ENCODE results near the gene B3GALT6. TPM values are rescaled to one million over a fixed set of nuclear protein-coding genes. Genes with fewer than 3 reads are reported as not detected.

The B3GALT6 gene
- total and polyA plus RNA-seq, 2 donors (not counting 1 experiment from before 2014, with no cell fraction given), result 17.9 to 19.3 TPM

DNA sequence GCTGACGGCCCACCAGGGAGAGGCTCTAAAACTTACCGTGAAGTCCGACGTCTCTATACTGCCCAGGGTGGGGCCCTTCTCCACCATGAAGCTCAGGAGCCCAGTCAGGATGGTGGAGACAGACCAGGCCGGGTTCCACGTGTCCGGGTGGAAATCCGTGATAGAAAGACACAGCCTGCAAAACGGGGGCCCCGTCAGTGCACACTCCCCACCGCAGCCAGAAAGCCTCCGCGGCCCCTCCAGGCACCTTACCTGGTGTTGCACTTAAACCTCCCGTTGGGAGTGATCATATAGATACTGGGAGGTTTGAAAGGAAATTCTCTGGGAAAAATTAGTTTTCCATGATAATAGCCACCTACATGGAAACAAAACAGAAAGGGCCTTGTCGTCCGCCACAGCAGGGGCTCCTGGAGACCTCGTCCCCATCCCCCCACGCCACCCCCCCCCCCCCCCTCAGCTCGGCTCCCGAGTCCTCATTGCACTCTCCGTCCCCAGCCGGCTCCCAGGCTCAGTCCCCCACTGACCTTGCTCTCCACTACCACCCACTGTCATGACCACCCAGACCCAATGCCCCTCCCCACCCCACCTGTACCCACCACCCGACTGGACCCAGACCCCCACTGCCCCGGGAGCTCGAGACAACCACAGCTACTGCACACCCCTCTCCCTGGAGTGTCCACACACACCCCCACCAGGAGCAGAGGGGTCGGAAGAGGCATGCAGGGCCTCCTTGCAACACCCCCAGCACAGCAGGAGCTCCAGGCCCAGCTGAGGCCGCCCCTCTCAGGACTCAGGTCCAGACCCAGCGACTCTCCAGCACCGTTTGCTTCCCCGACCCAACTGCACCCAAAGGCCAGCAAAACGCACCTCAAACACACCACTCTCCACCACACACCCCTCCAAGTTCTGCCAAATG, 25.2 kb downstream of the B3GALT6 start:
- H3K27ac ChIP-seq (ENCODE audit: insufficient read depth, low read length), result peak overlapping the region; percentile 14
- peaks cover 37% of the 10 kb centered on the region for H3K36me3 ChIP-seq (ENCODE audit: control insufficient read depth, insufficient read depth, low read length)

DNA sequence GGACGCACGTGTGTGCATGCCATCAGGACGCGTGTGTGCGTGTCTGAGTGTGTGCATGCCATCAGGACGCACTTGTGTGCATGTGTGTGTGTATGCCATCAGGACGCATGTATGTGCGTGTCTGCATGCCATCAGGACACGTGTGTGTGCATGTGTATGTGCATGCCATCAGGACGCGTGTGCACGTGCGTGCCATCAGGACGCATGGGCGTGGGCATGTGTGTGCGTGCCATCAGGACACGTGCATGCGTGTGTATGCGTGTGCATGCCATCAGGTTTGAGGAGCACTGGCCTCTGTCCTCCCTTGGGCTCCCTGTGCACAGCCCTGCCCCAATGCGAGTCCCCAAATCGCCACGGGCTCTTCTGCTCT, 27.1 kb downstream of the B3GALT6 start:
- H3K9ac ChIP-seq (ENCODE audit: insufficient read depth, low read length), result no peak overlapping the region
- H3K9me3 ChIP-seq (ENCODE audit: control insufficient read depth, insufficient read depth, low read depth, low read length), result no peaks in the 10 kb centered on the region
- no peak for DNase-seq (ENCODE audit: low read depth in 2 of 2)
- no peak overlapping the region for H3K4me2 ChIP-seq (ENCODE audit: extremely low read depth, insufficient read depth, low read length)
- H3K27me3 ChIP-seq (ENCODE audit: control insufficient read depth, insufficient read depth, low read length), result no peaks in the 10 kb centered on the region
- peaks cover 43% of the 10 kb centered on the region for H3K79me2 ChIP-seq (ENCODE audit: control insufficient read depth, insufficient read depth, low read length)
- no peak overlapping the region for H3K4me3 ChIP-seq (replicated peaks in 1 of 4; ENCODE audit: control extremely low read depth in 1 of 4, insufficient read depth in 1 of 4, low read depth in 3 of 4, low read length in 4 of 4)
- no peak overlapping the region for H3K27ac ChIP-seq (ENCODE audit: insufficient read depth, low read length)
- peaks cover 42% of the 10 kb centered on the region for H3K36me3 ChIP-seq (ENCODE audit: control insufficient read depth, insufficient read depth, low read length)
- no peaks in the 10 kb centered on the region for H4K20me1 ChIP-seq (ENCODE audit: control insufficient read depth, extremely low read depth, insufficient read depth, low read length)
- peaks cover 5% of the 10 kb centered on the region for H3K4me1 ChIP-seq (ENCODE audit: control insufficient read depth, extremely low read depth, insufficient read depth, low read length)
- no peak overlapping the region for H2AFZ ChIP-seq (ENCODE audit: low read length)
- no peak for TF ChIP-seq EZH2 (IDR thresholded peaks at IDR 0.05; ENCODE audit: low read length, missing control alignments)
- TF ChIP-seq, protein P1, sequence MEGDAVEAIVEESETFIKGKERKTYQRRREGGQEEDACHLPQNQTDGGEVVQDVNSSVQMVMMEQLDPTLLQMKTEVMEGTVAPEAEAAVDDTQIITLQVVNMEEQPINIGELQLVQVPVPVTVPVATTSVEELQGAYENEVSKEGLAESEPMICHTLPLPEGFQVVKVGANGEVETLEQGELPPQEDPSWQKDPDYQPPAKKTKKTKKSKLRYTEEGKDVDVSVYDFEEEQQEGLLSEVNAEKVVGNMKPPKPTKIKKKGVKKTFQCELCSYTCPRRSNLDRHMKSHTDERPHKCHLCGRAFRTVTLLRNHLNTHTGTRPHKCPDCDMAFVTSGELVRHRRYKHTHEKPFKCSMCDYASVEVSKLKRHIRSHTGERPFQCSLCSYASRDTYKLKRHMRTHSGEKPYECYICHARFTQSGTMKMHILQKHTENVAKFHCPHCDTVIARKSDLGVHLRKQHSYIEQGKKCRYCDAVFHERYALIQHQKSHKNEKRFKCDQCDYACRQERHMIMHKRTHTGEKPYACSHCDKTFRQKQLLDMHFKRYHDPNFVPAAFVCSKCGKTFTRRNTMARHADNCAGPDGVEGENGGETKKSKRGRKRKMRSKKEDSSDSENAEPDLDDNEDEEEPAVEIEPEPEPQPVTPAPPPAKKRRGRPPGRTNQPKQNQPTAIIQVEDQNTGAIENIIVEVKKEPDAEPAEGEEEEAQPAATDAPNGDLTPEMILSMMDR (conservative IDR thresholded peaks at IDR 0.05 in 1 of 2, IDR thresholded peaks at IDR 0.05 in 1 of 2; ENCODE audit: low read depth in 1 of 2, low read length in 2 of 2), result no peak

More for the DNA sequence above, 25.2 kb downstream of the B3GALT6 start:
- Histone ChIP-seq H3K4me3 (replicated peaks in 1 of 4; ENCODE audit: control extremely low read depth in 1 of 4, insufficient read depth in 1 of 4, low read depth in 3 of 4, low read length in 4 of 4) (no peak overlapping the region), H3K4me1 (ENCODE audit: control insufficient read depth, extremely low read depth, insufficient read depth, low read length) (peaks cover 2% of the 10 kb centered on the region), H4K20me1 (ENCODE audit: control insufficient read depth, extremely low read depth, insufficient read depth, low read length) (no peaks in the 10 kb centered on the region), H2AFZ (ENCODE audit: low read length) (no peak overlapping the region), H3K9ac (ENCODE audit: insufficient read depth, low read length) (no peak overlapping the region), H3K27me3 (ENCODE audit: control insufficient read depth, insufficient read depth, low read length) (no peaks in the 10 kb centered on the region), H3K9me3 (ENCODE audit: control insufficient read depth, insufficient read depth, low read depth, low read length) (no peaks in the 10 kb centered on the region), H3K79me2 (ENCODE audit: control insufficient read depth, insufficient read depth, low read length) (peaks cover 26% of the 10 kb centered on the region), H3K4me2 (ENCODE audit: extremely low read depth, insufficient read depth, low read length) (no peak overlapping the region)
- TF ChIP-seq, protein P1 (conservative IDR thresholded peaks at IDR 0.05 in 1 of 2, IDR thresholded peaks at IDR 0.05 in 1 of 2; ENCODE audit: low read depth in 1 of 2, low read length in 2 of 2), result no peak
- TF ChIP-seq EZH2 (IDR thresholded peaks at IDR 0.05; ENCODE audit: low read length, missing control alignments), result no peak
- no peak for DNase-seq (ENCODE audit: low read depth in 2 of 2)

DNA sequence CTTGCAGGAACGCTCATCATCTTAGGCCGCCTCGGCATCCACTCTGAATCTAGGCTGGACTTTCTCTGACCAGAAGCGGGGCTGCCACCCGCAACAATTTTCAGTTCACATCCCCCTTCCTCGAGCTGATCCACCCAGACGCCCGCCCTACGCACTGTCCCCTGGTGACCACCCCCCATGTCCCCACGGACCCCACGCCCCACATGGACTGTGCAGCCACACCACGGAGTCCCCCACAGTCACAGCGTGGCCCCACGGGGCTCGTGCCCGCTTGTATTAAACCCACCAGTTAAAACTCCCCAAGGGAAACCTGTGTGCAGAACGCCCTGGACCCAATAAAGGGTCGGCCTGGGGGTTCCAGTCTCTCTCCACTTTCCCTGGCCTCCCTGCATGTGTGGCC, 27.5 kb downstream of the B3GALT6 start:
- no peak overlapping the region for H3K4me3 ChIP-seq (replicated peaks in 1 of 4; ENCODE audit: control extremely low read depth in 1 of 4, insufficient read depth in 1 of 4, low read depth in 3 of 4, low read length in 4 of 4)
- H3K9me3 ChIP-seq (ENCODE audit: control insufficient read depth, insufficient read depth, low read depth, low read length), result no peaks in the 10 kb centered on the region
- peaks cover 45% of the 10 kb centered on the region for H3K79me2 ChIP-seq (ENCODE audit: control insufficient read depth, insufficient read depth, low read length)
- H4K20me1 ChIP-seq (ENCODE audit: control insufficient read depth, extremely low read depth, insufficient read depth, low read length), result no peaks in the 10 kb centered on the region
- peaks cover 9% of the 10 kb centered on the region for H3K4me1 ChIP-seq (ENCODE audit: control insufficient read depth, extremely low read depth, insufficient read depth, low read length)
- DNase-seq (ENCODE audit: low read depth in 2 of 2), result no peak
- TF ChIP-seq, protein P1 (conservative IDR thresholded peaks at IDR 0.05 in 1 of 2, IDR thresholded peaks at IDR 0.05 in 1 of 2; ENCODE audit: low read depth in 1 of 2, low read length in 2 of 2), result no peak
- no peak for TF ChIP-seq EZH2 (IDR thresholded peaks at IDR 0.05; ENCODE audit: low read length, missing control alignments)
- H2AFZ ChIP-seq (ENCODE audit: low read length), result no peak overlapping the region
- no peaks in the 10 kb centered on the region for H3K27me3 ChIP-seq (ENCODE audit: control insufficient read depth, insufficient read depth, low read length)
- peaks cover 41% of the 10 kb centered on the region for H3K36me3 ChIP-seq (ENCODE audit: control insufficient read depth, insufficient read depth, low read length)
- no peak overlapping the region for H3K9ac ChIP-seq (ENCODE audit: insufficient read depth, low read length)
- H3K27ac ChIP-seq (ENCODE audit: insufficient read depth, low read length), result peak overlapping the region; percentile 23
- H3K4me2 ChIP-seq (ENCODE audit: extremely low read depth, insufficient read depth, low read length), result no peak overlapping the region

All from fibroblast of lung (primary cell).